ENCODE measurements around the gene PDE4B.

The PDE4B gene

DNA sequence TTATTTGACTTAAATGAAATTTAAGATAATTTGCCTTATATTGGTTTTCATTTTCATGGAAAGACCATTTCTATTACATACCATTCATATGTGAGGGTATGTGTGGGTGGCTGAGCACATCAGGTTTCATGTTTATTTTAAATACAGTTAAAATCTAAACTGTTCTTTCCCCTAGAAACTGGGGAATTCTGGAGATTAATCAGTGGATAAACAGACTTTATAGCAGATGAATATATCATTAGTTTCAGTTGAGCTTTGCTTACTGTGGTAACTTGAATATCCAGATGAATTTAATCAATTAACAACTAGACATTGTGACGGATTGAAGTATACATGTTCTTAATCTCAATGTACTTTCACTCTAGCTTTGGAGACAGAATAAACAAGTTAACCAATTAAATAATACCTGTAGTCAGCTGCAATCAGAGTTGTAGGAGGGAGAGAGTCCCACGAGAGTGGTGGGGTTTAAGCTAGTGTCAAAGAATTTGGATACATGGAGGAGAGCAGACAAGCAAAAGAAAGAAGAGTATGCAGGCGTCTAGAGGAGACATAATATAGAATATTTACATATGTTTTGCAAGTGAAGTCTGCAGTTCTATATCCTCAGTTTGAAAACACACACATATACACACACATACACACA, 97.6 kb downstream of the PDE4B start:
- no peak for DNase-seq

- DNase-seq, result no peak
Measured at GRCh38 chr1:65894738-65895605, 102.3 kb downstream of the PDE4B start.

DNA sequence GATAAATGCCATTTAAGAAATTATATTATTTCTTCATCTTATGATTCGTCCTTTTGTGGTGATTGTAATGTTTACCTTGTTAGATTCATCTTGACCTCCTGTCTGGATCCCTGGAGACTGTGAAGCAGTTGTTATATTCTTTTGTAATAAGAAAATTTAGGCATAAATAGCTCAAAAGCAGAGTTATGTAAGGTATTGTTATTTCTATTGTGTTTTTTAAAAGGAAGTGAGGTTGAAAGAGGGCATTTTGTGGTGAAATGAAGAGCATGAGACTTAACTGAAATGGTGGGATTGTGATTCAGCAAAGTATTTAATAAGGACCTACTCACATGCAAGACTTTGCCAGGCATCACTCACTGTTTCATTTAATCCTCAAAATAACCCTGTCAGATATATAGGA, 104.0 kb downstream of the PDE4B start:
- no peak for DNase-seq

GRCh38 chr1:65897485-65897884, 104.8 kb downstream of the PDE4B start:
- no peak for DNase-seq

DNA sequence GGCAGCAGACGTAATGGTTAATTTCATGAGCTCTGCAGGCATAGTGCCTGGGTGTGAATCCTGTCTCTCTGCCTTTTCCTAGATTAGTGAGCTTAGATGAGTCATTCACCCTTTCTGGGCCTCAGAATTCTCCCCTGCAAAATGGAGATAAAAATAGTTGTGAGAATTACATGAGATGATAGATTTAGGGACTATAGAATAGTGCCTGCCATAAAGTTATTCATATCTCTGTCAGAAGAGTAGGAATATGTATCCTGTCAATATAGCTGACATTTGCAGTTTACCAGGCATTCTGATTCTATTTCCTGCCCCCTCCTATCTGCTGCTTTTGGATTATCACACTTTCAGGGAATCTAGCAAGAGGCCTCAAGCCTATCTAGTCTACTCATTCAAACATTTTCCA, 112.0 kb downstream of the PDE4B start:
- DNase-seq, result no peak

DNA sequence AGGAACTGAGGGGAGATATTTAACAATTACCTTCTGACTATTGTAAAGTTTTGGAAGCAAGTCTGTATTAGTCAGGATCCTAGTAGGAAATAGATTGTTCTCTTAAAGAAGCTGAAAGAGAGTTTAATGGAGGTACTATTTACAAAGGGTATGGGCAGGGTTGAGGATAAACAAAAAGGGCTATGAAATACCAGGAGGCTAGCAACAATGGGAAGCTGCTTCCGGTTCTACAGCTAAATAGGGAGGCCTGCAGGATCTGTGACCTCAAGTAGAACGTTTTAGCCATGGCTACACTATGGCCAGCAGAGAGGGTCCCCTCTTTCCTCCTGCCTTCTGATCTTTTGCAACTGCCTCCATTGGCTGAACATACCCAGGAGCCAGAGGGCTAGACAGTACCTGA, 117.7 kb downstream of the PDE4B start:
- no peak for DNase-seq

DNA sequence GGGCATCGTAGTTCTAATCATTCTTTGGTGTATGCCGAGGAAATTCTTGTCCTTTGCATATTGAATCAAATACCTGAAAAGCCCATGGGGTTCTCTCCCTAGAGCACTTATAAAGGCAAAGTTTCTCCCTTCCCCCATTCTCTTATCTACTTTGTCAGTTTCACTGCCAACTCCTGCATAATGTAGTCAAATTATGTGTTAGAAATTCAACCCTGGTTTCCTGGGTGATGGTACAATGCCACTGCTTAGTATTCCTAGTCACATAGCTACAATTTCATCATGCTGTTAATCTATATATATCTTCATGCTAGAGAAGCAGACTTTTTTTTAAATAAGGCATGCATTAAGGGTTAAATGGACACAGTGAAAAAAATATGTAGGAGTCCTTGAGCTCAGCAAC, 119.0 kb downstream of the PDE4B start:
- no peak for DNase-seq

DNA sequence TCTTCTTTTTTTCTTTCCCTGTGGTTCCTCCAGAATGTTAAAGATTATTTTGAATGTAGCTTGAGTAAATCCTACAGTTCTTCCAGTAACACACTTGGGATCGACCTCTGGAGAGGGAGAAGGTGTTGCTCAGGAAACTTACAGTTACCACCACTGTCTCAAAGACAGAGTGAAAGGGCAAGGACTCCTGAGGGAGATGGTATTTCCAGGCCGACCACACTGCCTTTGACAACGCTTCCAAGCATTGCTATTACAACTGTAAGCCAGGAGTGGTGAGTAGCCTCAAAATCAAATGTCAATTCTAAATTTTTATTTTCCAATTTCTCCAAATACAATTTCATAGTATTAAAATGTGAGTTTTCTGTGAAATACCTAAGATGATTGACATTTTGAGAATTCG, 125.9 kb downstream of the PDE4B start:
- DNase-seq, result no peak

- DNase-seq, result no peak
Measured at GRCh38 chr1:65921446-65921845, 128.8 kb downstream of the PDE4B start.

DNA sequence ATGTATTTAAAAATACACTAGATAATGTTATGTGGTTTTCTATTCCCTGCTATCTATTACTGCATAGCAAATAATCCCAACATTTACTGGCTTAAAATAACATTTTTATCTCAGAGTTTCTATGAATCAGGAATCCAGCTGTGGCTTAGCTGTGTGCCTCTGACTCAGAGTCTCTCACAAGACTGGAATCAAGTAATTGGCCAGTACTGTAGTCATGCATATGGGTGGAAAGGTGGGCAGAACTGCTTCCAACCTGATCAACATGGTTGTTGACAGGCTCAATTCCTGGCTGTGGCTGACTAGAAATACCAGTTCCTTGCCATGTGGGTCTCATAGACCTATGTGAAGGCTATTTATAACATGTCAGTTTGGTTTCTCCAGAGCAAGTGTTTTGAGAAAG, 131.8 kb downstream of the PDE4B start:
- DNase-seq, result no peak

GRCh38 chr1:65938506-65938905, 145.8 kb downstream of the PDE4B start:
- DNase-seq, result no peak

- DNase-seq, result no peak
Measured at GRCh38 chr1:65939191-65939590, 146.5 kb downstream of the PDE4B start.

DNA sequence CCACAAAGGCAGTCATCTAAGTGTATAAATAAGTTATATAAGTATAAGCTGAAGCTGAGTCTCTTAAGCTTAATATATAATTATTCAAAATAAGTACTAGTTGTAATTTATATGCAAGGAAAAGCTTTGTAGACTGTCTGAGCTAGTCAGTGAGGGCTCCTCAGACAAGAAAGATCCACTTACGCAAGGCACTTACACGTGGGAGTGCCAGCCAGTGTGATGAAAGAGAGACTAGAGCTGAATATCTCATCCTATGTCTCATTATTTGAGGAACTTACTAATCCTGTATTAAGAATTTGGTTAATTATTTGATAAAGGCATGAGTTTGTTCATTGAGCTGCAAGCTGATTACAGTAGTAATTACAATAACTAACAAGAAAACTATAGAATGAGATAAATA, 146.9 kb downstream of the PDE4B start:
- DNase-seq, result no peak

- DNase-seq, result no peak
Measured at GRCh38 chr1:65940126-65940525, 147.4 kb downstream of the PDE4B start.

GRCh38 chr1:65942476-65942875, 149.8 kb downstream of the PDE4B start:
- DNase-seq, result no peak

GRCh38 chr1:65946376-65946775, 153.7 kb downstream of the PDE4B start:
- no peak for DNase-seq

DNA sequence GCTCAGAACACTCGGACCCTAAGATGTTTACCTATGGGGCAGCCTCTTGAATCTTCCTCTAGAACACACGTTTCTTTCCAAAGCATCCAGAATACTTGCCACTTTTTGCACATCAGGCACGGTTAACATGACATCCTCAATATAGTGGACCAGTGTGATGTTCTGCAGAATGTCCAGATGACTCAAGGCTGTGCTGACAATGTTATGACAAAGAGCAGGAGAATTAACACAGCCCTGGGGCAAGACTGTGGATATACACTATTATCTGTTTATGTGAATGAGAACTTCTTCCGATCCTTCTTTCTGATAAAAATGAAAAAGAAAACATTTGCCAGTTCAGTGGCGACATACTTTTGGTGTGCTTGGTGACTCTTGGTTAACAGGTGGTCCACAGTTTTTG, 154.3 kb downstream of the PDE4B start:
- DNase-seq, result no peak

- peak; percentile 7 for DNase-seq
Measured at GRCh38 chr1:65948609-65949229, 156.0 kb downstream of the PDE4B start.

GRCh38 chr1:65949230-65949626, 156.5 kb downstream of the PDE4B start:
- no peak for DNase-seq

GRCh38 chr1:65949933-65950332, 157.2 kb downstream of the PDE4B start:
- DNase-seq, result no peak

DNA sequence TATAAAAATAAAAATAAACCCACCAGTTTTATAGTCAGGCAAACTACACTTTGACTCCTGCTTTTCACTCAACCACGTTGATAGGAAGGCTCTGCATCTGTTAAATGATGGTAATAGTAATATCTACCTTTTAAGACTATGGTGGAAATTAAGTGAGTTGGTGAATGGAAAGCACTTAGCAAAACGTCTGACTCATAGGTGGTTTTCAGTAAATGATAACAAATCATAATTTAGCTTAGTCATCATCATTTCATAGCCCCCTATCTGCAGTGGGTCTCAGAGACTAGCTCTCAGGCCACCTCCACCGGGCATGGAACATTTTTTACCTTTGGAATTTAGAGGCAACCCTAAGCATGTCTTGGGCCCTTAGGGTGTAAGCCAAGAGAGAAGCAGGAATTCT, 160.0 kb downstream of the PDE4B start:
- DNase-seq, result no peak

DNA sequence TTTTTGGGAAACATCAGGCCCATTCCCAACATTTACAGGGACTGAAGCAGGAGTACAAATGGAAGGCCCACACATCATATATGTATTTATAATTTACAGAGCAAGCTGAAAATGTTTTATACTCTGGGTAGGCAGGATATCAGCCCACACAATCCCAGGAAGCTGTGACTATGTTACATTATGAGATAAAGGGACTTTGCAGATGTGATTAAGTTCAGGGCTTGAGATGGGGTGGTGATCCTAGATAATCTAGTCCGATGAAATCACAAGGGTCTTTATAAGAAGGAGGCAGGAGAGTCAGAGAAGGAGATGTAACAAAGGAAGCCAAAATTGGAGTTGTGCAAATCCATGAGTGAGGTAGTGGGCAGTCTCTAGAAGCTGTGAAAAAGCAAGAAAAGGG, 160.5 kb downstream of the PDE4B start:
- DNase-seq, result no peak

- DNase-seq, result no peak
Measured at GRCh38 chr1:65955071-65955470, 162.4 kb downstream of the PDE4B start.

DNA sequence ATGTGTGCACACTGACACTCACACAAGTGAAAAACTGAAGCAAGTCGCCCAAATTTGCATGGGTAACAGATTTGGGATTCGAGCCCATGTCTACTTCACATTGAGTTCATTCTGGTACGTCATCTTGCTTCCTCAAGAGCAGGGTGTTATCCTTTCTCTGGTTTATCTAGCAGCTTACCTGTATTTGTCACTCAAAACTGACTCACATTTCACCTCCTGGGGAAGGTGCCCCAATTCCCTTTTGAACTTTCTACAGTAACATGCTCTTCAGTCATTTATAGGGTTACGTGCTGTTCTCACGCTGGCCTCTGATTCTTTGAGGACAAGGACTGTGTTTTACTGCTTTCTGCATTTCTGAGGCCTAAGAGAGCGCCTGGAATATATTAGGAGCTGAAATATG, 162.8 kb downstream of the PDE4B start:
- no peak for DNase-seq
